Measurements from ENCODE around the gene PRR4.

- TF ChIP-seq EZH2 (IDR thresholded peaks at IDR 0.05; ENCODE audit: borderline replicate concordance, low read depth, low read length) (no peak), CTCF (IDR thresholded peaks at IDR 0.05 in 2 of 3, conservative IDR thresholded peaks at IDR 0.05 in 1 of 3; ENCODE audit: insufficient read depth in 2 of 3, low read depth in 1 of 3, low read length in 3 of 3) (no peak), ZEB2 (IDR thresholded peaks at IDR 0.05) (no peak), ZBTB26 (CRISPR knock-in tag; IDR thresholded peaks at IDR 0.05) (no peak), ZNF384 (IDR thresholded peaks at IDR 0.05; ENCODE audit: low read depth, low read length) (no peak), CBX2 (IDR thresholded peaks at IDR 0.05; ENCODE audit: insufficient read depth, low read length, poor library complexity, severe bottlenecking) (no peak), ZNF253 (CRISPR knock-in tag; conservative IDR thresholded peaks at IDR 0.05) (no peak), ZNF224 (CRISPR knock-in tag; IDR thresholded peaks at IDR 0.05) (no peak), ZNF146 (CRISPR knock-in tag; IDR thresholded peaks at IDR 0.05; ENCODE audit: unreplicated experiment) (no peak), ZNF785 (CRISPR knock-in tag; IDR thresholded peaks at IDR 0.05) (no peak), HDAC6 (IDR thresholded peaks at IDR 0.05; ENCODE audit: low read depth, low read length) (no peak), CEBPB (tag; IDR thresholded peaks at IDR 0.05) (no peak)
These were observed 6.4 kb downstream of the PRR4 start for GRCh38 chr12:10842862-10843261.

All from K562 (cell line).